Endothelial cell of umbilical vein (primary cell): ENCODE results near the gene SLC38A1.

Experiments
- CTCF ChIP-seq, 2 donors: IDR thresholded peaks; 1 replicate in 1 of 2; 2 replicates in 1 of 2; pipeline ENCODE4 v1.5.1; 2011; ENCODE audit warnings: low read length in 2 of 2, mild to moderate bottlenecking in 2 of 2, moderate library complexity in 2 of 2, control low read depth in 1 of 2, inconsistent platforms in 1 of 2, low read depth in 1 of 2; ENCODE audit not compliant: insufficient read depth in 1 of 2; ENCODE audit errors: extremely low read depth in 1 of 2
- EZH2 ChIP-seq: IDR thresholded peaks from 2 replicates; pipeline ENCODE4 v1.6.1; 2012; ENCODE audit warnings: borderline replicate concordance, low read depth, mild to moderate bottlenecking, moderate library complexity, low read length, inconsistent platforms; ENCODE audit not compliant: severe bottlenecking
- FOS ChIP-seq: IDR thresholded peaks from 2 replicates; pipeline ENCODE4 v1.6.1; 2011; ENCODE audit warnings: mild to moderate bottlenecking, low read length, moderate library complexity, borderline replicate concordance; ENCODE audit not compliant: insufficient read depth
- GATA2 ChIP-seq: IDR thresholded peaks from 2 replicates; pipeline ENCODE4 v1.7.0; 2011; ENCODE audit warnings: low read depth, mild to moderate bottlenecking, moderate library complexity, mixed read lengths, low read length; ENCODE audit not compliant: insufficient read length, insufficient read depth
- MAX ChIP-seq: IDR thresholded peaks from 2 replicates; pipeline ENCODE4 v1.6.1; 2011; ENCODE audit not compliant: insufficient read depth, insufficient read length
- MYC ChIP-seq: IDR thresholded peaks from one replicate; pipeline ENCODE4 v1.6.1; 2011; ENCODE audit warnings: mild to moderate bottlenecking, low read depth, low read length
- POLR2A ChIP-seq: IDR thresholded peaks from 2 replicates; pipeline ENCODE4 v1.6.1; 2012; ENCODE audit warnings: low read depth, mild to moderate bottlenecking, control low read depth, low read length
- POLR2AphosphoS5 ChIP-seq: IDR thresholded peaks from 2 replicates; pipeline ENCODE4 v1.6.1; 2012; ENCODE audit warnings: low read depth, mild to moderate bottlenecking, control low read depth, low read length, moderate library complexity; ENCODE audit not compliant: insufficient read depth

- no peak for TF ChIP-seq CTCF (IDR thresholded peaks at IDR 0.05; ENCODE audit: extremely low read depth in 1 of 2, insufficient read depth in 1 of 2, low read depth in 1 of 2, low read length in 2 of 2)
- TF ChIP-seq POLR2A: no peak
- TF ChIP-seq MAX: no peak
- no peak for TF ChIP-seq POLR2AphosphoS5
- no peak for TF ChIP-seq EZH2
- TF ChIP-seq FOS: peak; percentile 92
- peak; percentile 44 for TF ChIP-seq GATA2
- TF ChIP-seq MYC: no peak
Observed at GRCh38 chr12:46154221-46154985, 114.4 kb downstream of the SLC38A1 start.
